Measurements from ENCODE around the gene MARCHF6.

DNA sequence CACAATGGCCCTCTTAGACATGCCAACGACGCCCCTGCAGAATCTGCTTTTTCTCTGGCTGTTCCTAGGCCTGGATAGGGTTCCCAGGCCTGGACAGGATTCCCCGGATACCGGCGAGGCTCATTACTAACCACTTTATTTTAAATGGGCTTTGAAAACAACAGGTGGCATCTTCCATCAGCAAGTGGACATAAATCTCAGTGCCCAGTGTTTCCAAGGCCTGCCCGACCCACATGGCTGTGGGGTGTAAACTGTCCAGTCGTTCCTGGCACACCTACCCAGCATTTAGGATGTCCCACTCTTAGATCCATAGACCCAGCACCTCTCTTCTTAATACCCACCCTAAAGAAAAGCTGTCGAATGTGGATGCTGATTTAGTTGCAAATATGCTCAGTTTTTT lies 46.7 kb upstream of the MARCHF6 start:
- TF ChIP-seq CTCF (IDR thresholded peaks at IDR 0.05; ENCODE audit: control extremely low read depth in 1 of 3, insufficient read depth in 1 of 3, low read depth in 1 of 3, low read length in 3 of 3): no peak
- no peak for TF ChIP-seq PHF8 (conservative IDR thresholded peaks at IDR 0.05; ENCODE audit: low read depth, low read length)

Measured in H1 (cell line).